Myocyte (in vitro differentiated cells): Measurements from ENCODE around the gene PTPRS. TPM values are rescaled to one million over a fixed set of nuclear protein-coding genes. Genes with fewer than 3 reads are reported as not detected.

Source experiments
- total RNA-seq: library from RNA; depleted of rRNA; stranded (reverse); fragments of >200 nt; gene quantifications from 2 replicates; pipeline ENCODE4 v1.2.3, GENCODE V29; 2014

Gene PTPRS
- total RNA-seq, 1 donor from 2014 or later: 104 TPM

Other genes with a start within 250 kb of the PTPRS start
- gene ZNRF4, start 114.6 kb upstream of the PTPRS start, total RNA-seq: not detected in 2 replicates
- gene TINCR, start 227.1 kb upstream of the PTPRS start, total RNA-seq: 0.05 TPM in 1 of 2 replicates, not detected in the other